Neural crest cell (in vitro differentiated cells): Measurements from ENCODE around the gene TRAPPC8. TPM values are rescaled to one million over a fixed set of nuclear protein-coding genes. Genes with fewer than 3 reads are reported as not detected.

ENCODE experiments used
- DNase-seq: peaks from one replicate; pipeline ENCODE4 v3.0.0; 2021; ENCODE audit warnings: low read depth, mixed read lengths, low spot score
- H3K27ac Mint-ChIP-seq: one replicate; pipeline ENCODE4 v1.8.0; 2021; ENCODE audit warnings: mild to moderate bottlenecking, mixed read lengths; ENCODE audit not compliant: unreplicated experiment
- H3K27me3 Mint-ChIP-seq: 2 replicates; pipeline ENCODE4 v1.8.0; 2021; ENCODE audit warnings: low read depth, mild to moderate bottlenecking, mixed read lengths
- H3K36me3 Mint-ChIP-seq: 2 replicates; pipeline ENCODE4 v1.8.0; 2021; ENCODE audit warnings: low read depth, mild to moderate bottlenecking, mixed read lengths
- H3K4me1 Mint-ChIP-seq: 2 replicates; pipeline ENCODE4 v1.8.0; 2021; ENCODE audit warnings: mixed read lengths
- H3K4me3 Mint-ChIP-seq: one replicate; pipeline ENCODE4 v1.8.0; 2021; ENCODE audit warnings: mild to moderate bottlenecking, mixed read lengths
- H3K9me3 Mint-ChIP-seq: 2 replicates; pipeline ENCODE4 v1.8.0; 2021; ENCODE audit warnings: mixed read lengths
- CTCF ChIP-seq: fragments of 200-600 bp; sonication (generic); conservative IDR thresholded peaks from 2 replicates; pipeline ENCODE4 v1.5.0; 2021; ENCODE audit warnings: antibody characterized with exemption, mild to moderate bottlenecking
- total RNA-seq: library from RNA; stranded (reverse); gene quantifications from 2 replicates; pipeline ENCODE4 v1.2.1, GENCODE V29; 2021

Gene TRAPPC8
- total RNA-seq, 1 donor from 2014 or later, result 27.7 TPM

GRCh38 chr18:31840499-31840898 is 102.4 kb downstream of the TRAPPC8 start:
- Mint-ChIP-seq H3K27me3 (no peaks in the 10 kb centered on the region), H3K9me3 (peaks cover 2% of the 10 kb centered on the region), H3K27ac (no peak overlapping the region), H3K36me3 (peaks cover 15% of the 10 kb centered on the region), H3K4me3 (no peak overlapping the region), H3K4me1 (no peaks in the 10 kb centered on the region)
- TF ChIP-seq CTCF, result no peak
- DNase-seq, result no peak

- Mint-ChIP-seq H3K36me3 (peaks cover 24% of the 10 kb centered on the region), H3K9me3 (peaks cover 2% of the 10 kb centered on the region), H3K27ac (no peak overlapping the region), H3K4me1 (no peaks in the 10 kb centered on the region), H3K4me3 (no peak overlapping the region), H3K27me3 (no peaks in the 10 kb centered on the region)
- no peak for DNase-seq
- no peak for TF ChIP-seq CTCF
Observed at GRCh38 chr18:31837879-31838278, 105.0 kb downstream of the TRAPPC8 start.

GRCh38 chr18:31835528-31836133 is 107.3 kb downstream of the TRAPPC8 start:
- Mint-ChIP-seq H3K4me1 (no peaks in the 10 kb centered on the region), H3K27me3 (no peaks in the 10 kb centered on the region), H3K27ac (no peak overlapping the region), H3K9me3 (peaks cover 2% of the 10 kb centered on the region), H3K36me3 (peaks cover 26% of the 10 kb centered on the region), H3K4me3 (no peak overlapping the region)
- DNase-seq, result no peak
- TF ChIP-seq CTCF, result no peak

- Mint-ChIP-seq H3K4me3 (no peak overlapping the region), H3K27me3 (no peaks in the 10 kb centered on the region), H3K36me3 (peaks cover 42% of the 10 kb centered on the region), H3K4me1 (no peaks in the 10 kb centered on the region), H3K27ac (no peak overlapping the region), H3K9me3 (peaks cover 9% of the 10 kb centered on the region)
- no peak for TF ChIP-seq CTCF
- no peak for DNase-seq
Observed at GRCh38 chr18:31831903-31832302, 111.0 kb downstream of the TRAPPC8 start.

- Mint-ChIP-seq H3K27me3 (no peaks in the 10 kb centered on the region), H3K4me3 (no peak overlapping the region), H3K36me3 (peaks cover 42% of the 10 kb centered on the region), H3K9me3 (peaks cover 7% of the 10 kb centered on the region), H3K4me1 (peaks cover under 1% of the 10 kb centered on the region), H3K27ac (no peak overlapping the region)
- TF ChIP-seq CTCF, result no peak
- no peak for DNase-seq
Observed at GRCh38 chr18:31830686-31831085, 112.2 kb downstream of the TRAPPC8 start.
